ENCODE measurements around the gene CBARP.

CBARP gene

DNA sequence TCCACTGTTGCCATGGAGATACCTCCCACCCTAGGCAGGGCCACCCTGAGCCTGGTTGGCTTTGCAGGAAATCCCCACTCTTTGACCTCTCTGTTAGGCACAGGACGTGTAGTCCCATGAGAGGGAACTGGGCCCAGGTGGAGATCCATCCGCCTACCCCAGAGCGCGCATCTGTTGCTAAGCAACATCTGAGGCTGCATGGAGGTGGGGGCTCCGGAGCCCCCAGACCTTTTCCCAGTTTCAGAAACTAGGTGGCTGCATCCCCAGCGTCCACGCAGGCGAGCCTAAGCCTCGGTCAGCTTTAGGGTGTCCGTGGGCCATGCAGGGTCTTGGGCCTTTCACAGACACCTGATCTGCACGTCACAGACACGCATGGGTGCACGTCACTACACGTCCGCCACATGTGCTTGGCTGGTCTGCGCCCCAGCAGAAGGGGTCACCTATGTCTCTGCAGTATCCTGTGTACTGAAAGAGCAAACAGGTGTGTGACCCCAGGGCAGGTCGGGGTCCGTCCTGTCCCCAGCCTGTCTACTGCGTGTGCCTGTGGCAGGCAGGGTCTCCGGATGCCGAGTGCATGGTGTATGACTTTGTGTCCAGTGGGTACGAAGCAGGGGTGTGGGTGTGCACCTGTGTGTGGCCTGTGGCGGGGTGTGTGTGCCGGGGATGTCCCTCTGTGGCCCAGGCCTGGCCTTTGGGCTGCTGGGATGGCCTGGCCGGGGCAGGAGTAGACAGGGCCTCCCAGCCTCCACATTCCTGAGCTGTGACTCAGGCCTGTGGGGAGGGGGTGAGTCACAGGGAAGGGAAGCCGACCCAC is 27.2 kb upstream of the CBARP start:
- DNase-seq = no peak

- DNase-seq = no peak
Measured at GRCh38 chr19:1263188-1263587, 25.4 kb upstream of the CBARP start.

GRCh38 chr19:1262623-1263123 is 24.9 kb upstream of the CBARP start:
- DNase-seq = no peak

DNA sequence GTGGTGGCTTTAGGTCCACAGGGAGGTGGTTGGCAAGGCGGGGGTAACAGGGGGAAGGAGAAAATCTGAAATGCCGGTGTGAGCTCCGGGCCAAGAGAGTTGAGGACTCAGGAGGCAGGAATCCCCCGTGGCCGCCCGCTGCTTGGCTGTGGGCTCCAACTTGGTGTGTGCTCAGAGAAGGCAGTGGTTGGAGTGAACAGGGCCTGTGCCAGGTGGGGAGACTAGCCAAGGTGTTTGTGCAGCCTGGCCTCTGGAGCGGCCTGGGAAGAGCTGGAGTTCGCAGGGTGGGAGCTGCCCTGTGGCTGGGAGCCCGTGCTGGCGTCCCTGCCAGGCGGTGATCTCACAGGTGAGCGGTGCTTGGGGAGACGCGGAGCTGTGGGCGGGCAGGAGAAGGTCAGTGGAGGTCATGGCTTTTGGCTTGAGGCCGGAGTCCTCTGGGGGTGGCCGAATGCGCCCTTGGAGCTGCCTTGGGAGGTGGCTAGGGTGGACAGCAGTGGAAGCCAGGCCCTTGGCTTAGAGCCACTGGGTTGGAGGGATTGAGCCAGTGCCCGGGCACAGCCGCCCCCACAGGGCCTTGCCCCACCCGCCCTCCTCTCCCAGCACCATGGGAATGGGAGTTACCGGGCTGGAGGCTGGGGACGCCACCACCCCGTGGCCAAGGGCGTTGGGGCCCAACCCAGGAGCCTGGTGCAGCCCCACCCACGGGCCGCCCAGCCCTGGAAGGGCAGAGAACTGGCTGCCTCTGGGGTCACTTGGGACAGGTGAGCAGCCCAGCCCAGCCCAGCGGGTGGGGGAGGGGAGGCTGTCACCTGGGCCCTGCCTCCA is 24.2 kb upstream of the CBARP start:
- no peak for DNase-seq

- no peak for DNase-seq
Measured at GRCh38 chr19:1261538-1261797, 23.7 kb upstream of the CBARP start.

DNA sequence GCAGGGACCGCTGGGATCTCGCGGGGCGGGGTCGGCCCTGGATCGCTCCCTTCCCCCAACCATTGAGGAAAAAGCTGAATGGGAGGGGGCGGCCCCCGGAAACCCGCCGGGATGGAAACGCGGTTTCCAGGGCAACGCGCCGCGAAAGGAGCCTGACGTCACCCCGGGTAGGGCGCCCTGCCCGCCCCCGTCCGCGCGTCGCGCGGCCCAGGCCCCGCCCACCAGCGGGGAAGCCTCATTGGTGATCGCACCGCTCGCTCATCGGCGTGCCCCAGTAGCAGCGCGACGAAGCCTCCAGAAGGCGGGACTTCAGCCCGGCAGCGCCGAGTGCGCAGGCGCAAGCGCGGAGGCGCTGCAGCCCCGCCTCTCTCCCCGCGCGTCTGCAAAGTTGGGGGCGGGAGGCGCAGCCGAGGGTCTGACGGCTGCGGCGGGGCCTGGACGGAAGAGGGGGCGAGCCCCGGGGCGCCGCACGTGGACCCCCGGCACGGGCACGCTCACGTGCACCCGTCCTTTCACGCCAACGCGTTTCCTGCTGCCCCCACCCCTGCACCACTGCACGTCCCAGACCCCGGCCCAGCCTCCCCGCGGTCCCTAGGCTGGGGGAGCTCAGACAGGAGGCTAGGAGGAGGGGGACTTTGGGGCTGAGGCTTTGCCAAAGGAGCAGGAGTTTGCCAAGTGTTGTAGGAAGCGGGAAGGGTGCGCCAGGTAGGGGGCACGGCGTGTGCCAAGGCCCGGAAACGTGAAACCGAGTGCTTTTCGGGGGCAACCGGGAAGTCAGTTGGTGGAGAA is 23.1 kb upstream of the CBARP start:
- peak; percentile 83 for DNase-seq

DNA sequence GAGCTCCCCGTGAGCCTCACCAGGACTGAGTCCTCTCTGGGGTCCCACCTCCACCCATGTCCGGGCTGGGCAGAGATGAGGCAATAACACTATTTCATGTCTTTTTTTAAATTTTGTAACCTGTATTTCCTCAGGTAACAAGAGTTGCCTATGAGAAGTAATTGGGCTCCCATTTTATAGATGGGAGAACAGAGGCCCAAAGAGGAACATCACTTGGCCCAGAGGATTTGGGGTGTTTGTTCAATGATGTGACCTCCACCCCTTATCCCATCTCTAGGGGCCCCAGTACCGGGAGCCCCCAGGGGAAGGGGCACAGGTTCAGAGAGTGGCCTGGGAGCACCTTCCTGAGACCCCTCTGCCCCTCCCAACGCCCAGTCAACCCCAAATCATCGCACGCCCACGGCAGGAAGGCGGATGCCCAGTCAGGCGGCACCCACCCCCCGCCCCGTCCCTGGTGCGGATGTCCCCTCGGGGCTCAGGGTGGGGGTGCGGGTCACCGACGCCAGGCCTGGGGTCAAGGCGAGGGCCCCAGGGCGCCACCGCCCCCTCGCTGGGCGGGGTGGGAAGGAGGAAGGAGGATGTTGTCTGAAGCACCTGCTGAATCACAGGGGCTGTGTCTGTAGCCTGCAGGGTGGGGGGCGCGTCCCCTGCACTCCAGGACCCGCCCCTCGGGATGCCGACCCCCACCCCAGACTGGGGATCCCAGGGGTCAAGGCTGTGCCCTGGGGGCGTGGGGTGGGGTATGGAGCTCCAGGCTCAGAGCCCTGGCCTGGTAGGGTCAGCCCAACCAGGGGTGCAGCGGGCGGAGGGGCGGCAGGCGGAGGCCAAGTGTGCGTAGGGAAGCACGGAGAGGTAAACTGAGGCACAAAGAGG is 22.3 kb upstream of the CBARP start:
- no peak for DNase-seq

GRCh38 chr19:1259206-1259875 is 21.5 kb upstream of the CBARP start:
- DNase-seq = no peak

DNA sequence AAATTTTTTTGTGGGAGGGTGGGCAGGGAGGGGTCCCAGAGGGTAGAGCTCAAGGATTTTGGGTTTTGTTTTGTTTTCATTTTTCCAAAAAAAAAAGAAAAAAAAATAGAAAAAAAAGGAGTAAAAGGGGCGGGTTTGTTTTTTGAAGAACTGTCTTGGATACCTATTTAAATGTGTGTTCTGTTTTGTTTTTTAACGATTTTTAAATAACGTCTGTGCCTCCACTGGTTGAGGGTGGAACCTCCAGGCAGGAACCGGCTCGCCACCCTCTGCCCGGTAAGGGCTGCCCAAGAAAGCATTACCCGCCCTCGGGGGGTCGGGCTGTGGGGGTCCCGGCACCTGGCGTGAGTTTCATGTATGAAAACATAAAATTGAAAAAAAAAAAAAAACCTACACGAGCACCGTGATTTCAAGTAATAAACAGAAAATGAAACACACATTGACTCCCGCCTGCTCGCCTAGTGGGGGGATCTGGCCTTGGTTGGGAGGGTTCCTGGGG is 21.0 kb upstream of the CBARP start:
- DNase-seq = no peak

DNA sequence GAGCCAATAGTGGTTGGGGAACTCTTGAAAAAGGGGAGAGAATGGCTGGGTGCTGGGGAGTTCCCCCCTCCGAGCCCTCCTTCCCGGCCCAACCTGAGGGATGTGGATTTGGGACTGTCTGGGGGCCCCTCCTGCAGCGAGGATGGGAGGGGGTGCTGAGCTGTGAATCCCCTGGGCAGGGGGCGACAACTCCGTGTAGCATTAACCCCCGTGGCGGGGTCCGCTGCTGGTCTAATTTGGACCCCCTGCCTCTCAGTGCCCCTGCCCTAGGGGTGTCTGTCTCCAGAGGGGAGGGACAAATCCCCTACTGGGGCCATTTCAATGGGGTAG is 20.3 kb upstream of the CBARP start:
- no peak for DNase-seq

- DNase-seq = no peak
Measured at GRCh38 chr19:1257475-1258162, 19.8 kb upstream of the CBARP start.

DNA sequence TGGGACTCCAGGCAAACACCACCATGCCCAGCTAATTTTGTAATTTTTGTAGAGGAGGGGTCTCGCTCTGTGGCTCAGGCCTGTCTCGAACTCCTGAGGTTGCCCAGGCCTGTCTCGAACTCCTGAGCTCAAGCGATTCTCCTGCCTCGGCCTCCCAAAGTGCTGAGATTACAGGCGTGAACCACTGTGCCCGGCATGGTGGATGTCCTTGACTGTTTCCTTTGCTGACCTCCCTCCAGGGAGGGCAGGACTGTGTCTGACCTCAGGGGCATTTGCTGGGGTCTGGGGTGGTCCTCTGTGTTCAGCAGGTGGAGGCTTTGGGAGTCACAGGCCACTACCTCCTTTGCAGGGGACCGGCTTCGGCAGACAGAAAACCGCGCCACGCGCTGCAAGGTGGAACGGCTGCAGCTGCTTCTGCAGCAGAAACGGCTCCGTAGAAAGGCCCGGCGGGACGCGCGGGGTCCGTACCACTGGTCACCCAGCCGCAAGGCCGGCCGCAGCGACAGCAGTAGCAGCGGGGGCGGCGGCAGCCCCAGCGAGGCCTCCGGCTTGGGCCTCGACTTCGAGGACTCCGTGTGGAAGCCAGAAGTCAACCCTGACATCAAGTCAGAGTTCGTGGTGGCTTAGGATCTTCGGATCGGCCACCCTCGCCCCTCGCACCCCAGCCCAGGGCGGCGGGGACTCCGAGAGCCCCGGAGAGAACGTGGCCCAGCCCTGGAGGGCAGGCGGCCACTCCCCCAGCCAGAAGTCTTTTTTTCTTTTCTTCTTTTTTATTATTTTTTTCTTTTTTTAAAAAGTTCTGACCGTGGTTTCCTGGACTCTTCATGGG is 19.1 kb upstream of the CBARP start:
- DNase-seq = no peak

- no peak for DNase-seq
Measured at GRCh38 chr19:1255186-1256161, 17.7 kb upstream of the CBARP start.

- no peak for DNase-seq
Measured at GRCh38 chr19:1254530-1255185, 16.9 kb upstream of the CBARP start.

GRCh38 chr19:1254081-1254527 is 16.3 kb upstream of the CBARP start:
- no peak for DNase-seq

DNA sequence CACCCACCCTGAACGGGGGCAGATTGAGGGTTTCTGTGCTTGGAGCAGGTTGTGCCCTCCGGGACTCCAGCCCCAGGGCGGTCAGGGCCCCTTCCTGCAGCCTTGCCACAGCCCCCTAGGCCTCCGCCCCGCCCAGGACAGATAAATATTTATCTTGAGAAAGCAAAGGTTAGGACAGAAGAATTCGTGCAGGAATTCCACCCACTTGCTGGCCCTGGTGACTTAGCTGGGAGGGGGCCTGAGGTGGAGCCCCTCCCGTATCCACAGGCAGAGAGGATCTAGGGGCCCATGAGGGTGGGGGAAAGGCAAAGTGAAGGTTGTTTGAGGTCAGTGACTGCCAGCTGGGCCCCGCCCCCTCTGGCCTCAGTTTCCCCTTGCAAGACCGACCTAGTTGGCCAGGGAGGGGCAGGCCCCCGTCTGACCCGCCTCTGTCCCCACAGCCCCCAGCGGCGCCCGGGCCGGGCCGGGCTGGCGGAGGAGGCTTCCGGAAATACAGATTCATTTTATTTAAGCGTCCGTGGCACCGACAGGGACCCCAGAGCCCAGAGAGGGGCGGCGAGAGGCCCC is 15.8 kb upstream of the CBARP start:
- no peak for DNase-seq

DNA sequence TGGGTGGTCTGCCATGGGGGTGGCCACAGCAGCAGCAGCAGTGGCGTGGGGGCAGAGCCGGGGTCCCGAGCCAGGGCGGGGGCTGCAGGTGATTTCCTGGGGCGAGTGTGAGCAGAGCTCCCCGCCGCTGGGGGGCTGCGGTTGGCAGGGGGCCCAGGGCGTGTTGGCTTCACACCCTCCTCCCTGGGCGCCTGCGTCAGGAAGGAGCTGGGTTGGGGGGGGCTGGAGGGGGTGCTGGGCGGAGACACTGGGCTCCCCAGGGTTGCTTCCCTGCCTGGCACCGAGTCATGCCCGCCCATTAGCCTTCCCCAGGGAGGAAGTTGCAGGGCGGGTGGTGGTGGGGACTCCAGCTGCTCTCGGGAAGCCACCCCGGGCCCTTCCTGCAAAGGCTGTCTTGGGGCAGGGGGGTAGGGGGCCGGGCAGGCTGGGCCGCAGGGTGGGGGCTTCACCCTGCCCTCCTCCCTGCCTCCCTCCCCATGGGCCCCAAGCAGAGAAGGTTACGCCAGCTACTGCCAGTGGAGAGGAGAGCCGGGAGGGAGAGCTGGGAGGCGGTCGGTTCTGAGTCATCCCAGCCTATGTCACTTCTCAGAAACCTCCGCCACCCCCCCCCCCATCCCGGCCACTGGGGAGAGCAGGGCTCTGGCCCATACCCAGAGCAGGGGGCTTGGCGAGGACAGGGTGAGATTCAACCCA is 15.2 kb upstream of the CBARP start:
- DNase-seq = peak; percentile 57

Measured in NCI-H1694 treated with DMSO at 0.1 percent for 48 hours (cell line).